GM23338 (cell line): ENCODE measurements around the gene CYTH1. TPM values are rescaled to one million over a fixed set of nuclear protein-coding genes. Genes with fewer than 3 reads are reported as not detected.

Source experiments
- ATAC-seq: fragments of 200-7000 bp; cut with Tn5 transposase; 3 replicates; pipeline ENCODE4 v1.9.1; 2020
- DNase-seq: peaks from one replicate; pipeline ENCODE4 v3.0.0-alpha.2; 2015; ENCODE audit warnings: low spot score
- H2AFZ ChIP-seq: fragments of 200-600 bp; sonication (generic); 2 replicates; pipeline ENCODE4 v1.8.0; 2016; ENCODE audit warnings: antibody characterized with exemption, mild to moderate bottlenecking, moderate library complexity
- H3F3A ChIP-seq: fragments of 200-600 bp; sonication (generic); replicated peaks from 2 replicates; pipeline ENCODE4 v1.8.0; 2017; ENCODE audit warnings: antibody characterized with exemption, mixed run types, low read depth
- H3K27ac ChIP-seq: fragments of 200-600 bp; sonication (generic); 2 replicates; pipeline ENCODE4 v1.6.1; 2016; ENCODE audit warnings: low read depth
- H3K27me3 ChIP-seq: fragments of 200-600 bp; sonication (generic); 2 replicates; pipeline ENCODE4 v1.8.0; 2016; ENCODE audit warnings: mild to moderate bottlenecking, mixed run types, moderate library complexity; ENCODE audit not compliant: insufficient read depth
- H3K36me3 ChIP-seq: fragments of 200-600 bp; sonication (generic); 2 replicates; pipeline ENCODE4 v1.8.0; 2016; ENCODE audit warnings: mild to moderate bottlenecking; ENCODE audit not compliant: insufficient read depth
- H3K4me1 ChIP-seq: fragments of 200-600 bp; sonication (generic); 2 replicates; pipeline ENCODE4 v1.8.0; 2016; ENCODE audit warnings: mild to moderate bottlenecking, moderate library complexity; ENCODE audit not compliant: insufficient read depth
- H3K4me2 ChIP-seq: fragments of 200-600 bp; sonication (generic); 2 replicates; pipeline ENCODE4 v1.7.1; 2017; ENCODE audit warnings: mixed run types
- H3K4me3 ChIP-seq: fragments of 200-600 bp; sonication (generic); 2 replicates; pipeline ENCODE4 v1.6.1; 2016; ENCODE audit warnings: mixed run types
- H3K79me2 ChIP-seq: fragments of 200-600 bp; sonication (generic); replicated peaks from 2 replicates; pipeline ENCODE4 v1.8.0; 2017; ENCODE audit warnings: mild to moderate bottlenecking; ENCODE audit not compliant: insufficient read depth
- H3K9me2 ChIP-seq: fragments of 200-600 bp; sonication (generic); 2 replicates; pipeline ENCODE4 v1.8.0; 2017; ENCODE audit not compliant: insufficient read depth
- H4K20me1 ChIP-seq: fragments of 200-600 bp; sonication (generic); replicated peaks from 2 replicates; pipeline ENCODE4 v1.8.0; 2017; ENCODE audit warnings: mild to moderate bottlenecking; ENCODE audit not compliant: insufficient read depth
- H3K27ac Mint-ChIP-seq: 2 replicates; pipeline ENCODE4 v1.8.0; 2020; ENCODE audit warnings: inconsistent platforms, mild to moderate bottlenecking, moderate library complexity, mixed read lengths
- H3K27me3 Mint-ChIP-seq: 3 replicates; pipeline ENCODE4 v1.8.0; 2022; ENCODE audit warnings: low read depth, mild to moderate bottlenecking, moderate library complexity, mixed read lengths, inconsistent platforms; ENCODE audit not compliant: insufficient read depth, poor library complexity
- H3K36me3 Mint-ChIP-seq: 3 replicates; pipeline ENCODE4 v1.8.0; 2021; ENCODE audit warnings: low read depth, mild to moderate bottlenecking, inconsistent platforms, moderate library complexity, mixed read lengths
- H3K4me1 Mint-ChIP-seq: 3 replicates; pipeline ENCODE4 v1.8.0; 2020; ENCODE audit warnings: mild to moderate bottlenecking, inconsistent platforms, mixed read lengths
- H3K4me3 Mint-ChIP-seq: 3 replicates; pipeline ENCODE4 v1.8.0; 2021; ENCODE audit warnings: moderate library complexity, mild to moderate bottlenecking, inconsistent platforms, mixed read lengths
- H3K9me3 Mint-ChIP-seq: 3 replicates; pipeline ENCODE4 v1.8.0; 2020; ENCODE audit warnings: moderate library complexity, mild to moderate bottlenecking, inconsistent platforms, mixed read lengths
- CTCF ChIP-seq, 2 experiments: fragments of 200-600 bp in 1 of 2; sonication (generic) in 1 of 2; conservative IDR thresholded peaks; 2 replicates each; pipeline versions ENCODE4 v1.5.1 to v1.6.1; 2016 to 2017; ENCODE audit warnings: antibody characterized with exemption in 2 of 2, low read depth in 2 of 2, mild to moderate bottlenecking in 2 of 2, moderate library complexity in 1 of 2
- EZH2 ChIP-seq: fragments of 200-600 bp; sonication (generic); IDR thresholded peaks from one replicate; pipeline ENCODE4 v1.8.0; 2017; ENCODE audit warnings: antibody characterized with exemption, mild to moderate bottlenecking, low read depth; ENCODE audit not compliant: unreplicated experiment
- EZH2phosphoT487 ChIP-seq: fragments of 200-600 bp; sonication (generic); IDR thresholded peaks from one replicate; pipeline ENCODE4 v1.8.1; 2018; ENCODE audit warnings: antibody characterized with exemption; ENCODE audit not compliant: unreplicated experiment
- JUNB ChIP-seq: IDR thresholded peaks from one replicate; pipeline ENCODE4 v1.6.1; 2016; ENCODE audit warnings: antibody characterized with exemption; ENCODE audit not compliant: unreplicated experiment
- NANOG ChIP-seq: IDR thresholded peaks from 2 replicates; pipeline ENCODE4 v1.6.1; 2016; ENCODE audit warnings: antibody characterized with exemption, borderline replicate concordance
- POLR2AphosphoS5 ChIP-seq: IDR thresholded peaks from 2 replicates; pipeline ENCODE4 v1.6.1; 2016; ENCODE audit warnings: antibody characterized with exemption, low read depth
- REST ChIP-seq: IDR thresholded peaks from one replicate; pipeline ENCODE4 v1.6.1; 2018; ENCODE audit warnings: antibody characterized with exemption; ENCODE audit not compliant: unreplicated experiment
- STAT1 ChIP-seq: IDR thresholded peaks from one replicate; pipeline ENCODE4 v1.6.1; 2016; ENCODE audit warnings: antibody characterized with exemption; ENCODE audit not compliant: unreplicated experiment
- ZNF331 ChIP-seq: fragments of 250-450 bp; sonication (Bioruptor Pico); IDR thresholded peaks from 2 replicates; pipeline ENCODE4 v1.5.0; 2020; ENCODE audit warnings: low read depth, mild to moderate bottlenecking, moderate library complexity
- ZNF462 ChIP-seq: fragments of 250-450 bp; sonication (Bioruptor Pico); IDR thresholded peaks from 2 replicates; pipeline ENCODE4 v1.5.0; 2020; ENCODE audit warnings: mild to moderate bottlenecking, moderate library complexity
- polyA plus RNA-seq: library from polyadenylated mRNA; unstranded; fragments of >200 nt; fragmentation: Nextera tagmentation; extraction: Ambion mirVana; gene quantifications from 2 replicates; pipeline ENCODE4 v1.2.1, GENCODE V29; 2016
- total RNA-seq: library from RNA; depleted of rRNA; stranded (reverse); fragments of >200 nt; shearing (Covaris generic); gene quantifications from 2 replicates; pipeline ENCODE4 v1.2.3, GENCODE V29; 2014

The CYTH1 gene
- total and polyA plus RNA-seq, 2 experiments from 2014 or later, result 13.8 to 14.5 TPM

GRCh38 chr17:78696016-78696982 is 85.8 kb downstream of the CYTH1 start:
- Mint-ChIP-seq H3K36me3 (peaks cover 5% of the 10 kb centered on the region; the same call in 1 of the 3 replicates), H3K4me1 (no peaks in the 10 kb centered on the region), H3K27ac (no peak overlapping the region), H3K4me3 (no peak overlapping the region), H3K27me3 (peaks cover 1% of the 10 kb centered on the region), H3K9me3 (no peaks in the 10 kb centered on the region)
- Histone ChIP-seq H3K36me3 (peaks cover 9% of the 10 kb centered on the region; the same call in 1 of the 2 replicates), H2AFZ (no peak overlapping the region), H4K20me1 (peaks cover 4% of the 10 kb centered on the region), H3K4me1 (no peaks in the 10 kb centered on the region), H3F3A (no peaks in the 10 kb centered on the region), H3K27ac (no peak overlapping the region), H3K9me2 (no peaks in the 10 kb centered on the region), H3K79me2 (no peaks in the 10 kb centered on the region), H3K27me3 (no peaks in the 10 kb centered on the region), H3K4me2 (no peak overlapping the region), H3K4me3 (no peak overlapping the region)
- TF ChIP-seq JUNB, result no peak
- TF ChIP-seq POLR2AphosphoS5, result no peak
- TF ChIP-seq ZNF462, result no peak
- TF ChIP-seq EZH2phosphoT487, result no peak
- no peak for TF ChIP-seq ZNF331 (CRISPR knock-in tag)
- no peak for TF ChIP-seq STAT1
- TF ChIP-seq EZH2, result no peak
- no peak for TF ChIP-seq REST
- no peak for TF ChIP-seq CTCF (conservative IDR thresholded peaks at IDR 0.05; ENCODE audit: low read depth in 2 of 2)
- TF ChIP-seq NANOG, result no peak
- no peak for ATAC-seq
- DNase-seq, result no peak
